A673 (cell line): ENCODE results near the gene SCN3A. TPM values are rescaled to one million over a fixed set of nuclear protein-coding genes. Genes with fewer than 3 reads are reported as not detected.

Experiments
- BruUV-seq: library from RNA; stranded (reverse); fragments of 400-500 nt; replicated peaks from 2 replicates; lab custom pipeline; 2021; lab: Mats Ljungman, UMichigan
- CTCF ChIA-PET: fragments of 300-600 bp; sonication (Branson Sonifier 250); formaldehyde crosslinking; loops from one replicate; lab custom pipeline; 2022; ENCODE audit warnings: antibody characterized with exemption; lab: Charles Lee
- POLR2A ChIA-PET: fragments of 300-600 bp; sonication (Branson Sonifier 250); formaldehyde crosslinking; loops from one replicate; lab custom pipeline; 2022; ENCODE audit warnings: antibody characterized with exemption; ENCODE audit not compliant: low non-redundant PET; lab: Charles Lee
- DNase-seq: peaks from one replicate; pipeline ENCODE4 v3.0.0-alpha.2; 2015; ENCODE audit warnings: low spot score
- H3K27ac ChIP-seq: fragments of 200-600 bp; sonication (generic); 2 replicates; pipeline ENCODE4 v1.5.1; 2016; ENCODE audit warnings: mixed run types, low read depth, mild to moderate bottlenecking, mixed read lengths, antibody characterized with exemption, low read length; ENCODE audit not compliant: poor library complexity, severe bottlenecking
- H3K27me3 ChIP-seq: fragments of 200-600 bp; sonication (generic); replicated peaks from 2 replicates; pipeline ENCODE4 v1.6.1; 2017; ENCODE audit warnings: mixed run types, low read depth, mild to moderate bottlenecking, mixed read lengths, antibody characterized with exemption, low read length; ENCODE audit not compliant: insufficient read depth, poor library complexity
- H3K36me3 ChIP-seq: fragments of 200-600 bp; sonication (generic); 2 replicates; pipeline ENCODE4 v1.6.1; 2016; ENCODE audit warnings: mixed run types, mild to moderate bottlenecking, mixed read lengths, antibody characterized with exemption, low read length; ENCODE audit not compliant: insufficient read depth, poor library complexity, severe bottlenecking
- H3K4me1 ChIP-seq: fragments of 200-600 bp; sonication (generic); 2 replicates; pipeline ENCODE4 v1.6.1; 2017; ENCODE audit warnings: mixed run types, mild to moderate bottlenecking, mixed read lengths, antibody characterized with exemption, low read length; ENCODE audit not compliant: insufficient read depth, poor library complexity, severe bottlenecking
- H3K4me3 ChIP-seq: fragments of 200-600 bp; sonication (generic); 2 replicates; pipeline ENCODE4 v1.5.1; 2016; ENCODE audit warnings: low read depth, mixed run types, mild to moderate bottlenecking, mixed read lengths, low read length; ENCODE audit not compliant: poor library complexity, severe bottlenecking
- H3K9me3 ChIP-seq: fragments of 200-600 bp; sonication (generic); 2 replicates; pipeline ENCODE4 v1.6.1; 2016; ENCODE audit warnings: mixed run types, low read depth, mild to moderate bottlenecking, mixed read lengths, antibody characterized with exemption, low read length; ENCODE audit not compliant: poor library complexity, severe bottlenecking
- EZH2 ChIP-seq: fragments of 200-600 bp; sonication (generic); IDR thresholded peaks from 2 replicates; pipeline ENCODE4 v1.6.1; 2017; ENCODE audit warnings: borderline replicate concordance, low read depth, mild to moderate bottlenecking, mixed read lengths, antibody characterized with exemption, low read length; ENCODE audit not compliant: poor library complexity, severe bottlenecking
- intact Hi-C: fragments of 100-400 bp; cut with micrococcal nuclease; formaldehyde crosslinking; loops from one replicate; pipeline ENCODE4 v1.10.0; 2022; ENCODE audit not compliant: unreplicated experiment
- total RNA-seq: library from RNA; stranded (reverse); gene quantifications from 2 replicates; pipeline ENCODE4 v1.2.3, GENCODE V29; 2021
- TF ChIP-seq, protein P1 (sequence below): fragments of 300-800, 200-600 bp; sonication (generic); conservative IDR thresholded peaks from 2 replicates; pipeline ENCODE4 v1.5.1; 2017; ENCODE audit warnings: low read depth, mild to moderate bottlenecking, antibody characterized with exemption, low read length, moderate library complexity, mixed read lengths

Gene SCN3A
- total RNA-seq, 1 experiment from 2014 or later: 0.04 TPM

DNA sequence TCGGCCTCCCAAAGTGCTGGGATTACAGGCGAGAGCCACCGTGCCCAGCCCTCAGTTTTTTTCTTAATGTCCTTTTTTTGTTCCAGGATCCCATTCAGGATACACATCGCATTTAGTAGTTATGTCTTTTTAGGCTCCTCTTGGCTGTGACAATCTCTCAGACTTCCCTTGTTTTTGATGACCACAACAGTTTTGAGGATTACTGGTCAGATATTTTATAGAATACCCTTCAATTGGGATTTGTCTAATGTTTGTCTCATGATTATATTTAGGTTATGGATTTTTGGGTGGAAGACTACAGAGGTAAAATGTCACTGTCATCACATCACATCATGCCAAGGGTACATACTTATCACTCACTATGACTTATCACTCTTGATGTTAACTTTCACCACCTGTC, 46.7 kb downstream of the SCN3A start:
- Histone ChIP-seq H3K4me3 (no peak overlapping the region), H3K27me3 (no peaks in the 10 kb centered on the region), H3K27ac (no peak overlapping the region), H3K36me3 (no peaks in the 10 kb centered on the region), H3K9me3 (no peaks in the 10 kb centered on the region), H3K4me1 (no peaks in the 10 kb centered on the region)
- DNase-seq: no peak
- no peak for TF ChIP-seq EZH2
- TF ChIP-seq, protein P1, sequence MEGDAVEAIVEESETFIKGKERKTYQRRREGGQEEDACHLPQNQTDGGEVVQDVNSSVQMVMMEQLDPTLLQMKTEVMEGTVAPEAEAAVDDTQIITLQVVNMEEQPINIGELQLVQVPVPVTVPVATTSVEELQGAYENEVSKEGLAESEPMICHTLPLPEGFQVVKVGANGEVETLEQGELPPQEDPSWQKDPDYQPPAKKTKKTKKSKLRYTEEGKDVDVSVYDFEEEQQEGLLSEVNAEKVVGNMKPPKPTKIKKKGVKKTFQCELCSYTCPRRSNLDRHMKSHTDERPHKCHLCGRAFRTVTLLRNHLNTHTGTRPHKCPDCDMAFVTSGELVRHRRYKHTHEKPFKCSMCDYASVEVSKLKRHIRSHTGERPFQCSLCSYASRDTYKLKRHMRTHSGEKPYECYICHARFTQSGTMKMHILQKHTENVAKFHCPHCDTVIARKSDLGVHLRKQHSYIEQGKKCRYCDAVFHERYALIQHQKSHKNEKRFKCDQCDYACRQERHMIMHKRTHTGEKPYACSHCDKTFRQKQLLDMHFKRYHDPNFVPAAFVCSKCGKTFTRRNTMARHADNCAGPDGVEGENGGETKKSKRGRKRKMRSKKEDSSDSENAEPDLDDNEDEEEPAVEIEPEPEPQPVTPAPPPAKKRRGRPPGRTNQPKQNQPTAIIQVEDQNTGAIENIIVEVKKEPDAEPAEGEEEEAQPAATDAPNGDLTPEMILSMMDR: no peak
- ChIA-PET CTCF (no interaction called here), POLR2A (no interaction called here)
- intact Hi-C loops: no loop called here
- no TSS peak for BruUV-seq

DNA sequence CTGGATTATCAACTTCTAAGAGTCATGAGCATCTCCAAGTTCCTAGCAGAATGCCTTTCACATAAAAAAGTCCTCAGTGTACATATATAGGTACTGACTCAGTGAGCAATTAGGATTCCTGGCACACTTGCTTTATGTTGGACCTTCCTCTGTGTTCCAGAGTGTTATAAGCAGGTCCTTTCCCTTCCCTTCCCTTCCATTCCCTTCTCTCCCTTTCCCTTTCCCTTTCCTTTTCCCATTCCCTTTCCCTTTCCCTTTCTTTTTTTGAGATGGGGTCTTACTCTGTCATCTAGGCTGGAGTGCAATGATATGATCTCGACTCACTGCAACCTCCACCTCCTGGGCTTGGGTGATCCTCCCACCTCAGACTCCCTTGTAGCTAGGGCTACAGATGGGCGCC, 48.7 kb downstream of the SCN3A start:
- Histone ChIP-seq H3K9me3 (no peaks in the 10 kb centered on the region), H3K36me3 (no peaks in the 10 kb centered on the region), H3K27ac (no peak overlapping the region), H3K4me3 (no peak overlapping the region), H3K27me3 (no peaks in the 10 kb centered on the region), H3K4me1 (no peaks in the 10 kb centered on the region)
- intact Hi-C loops: no loop called here
- no peak for TF ChIP-seq EZH2
- TF ChIP-seq, protein P1: no peak
- no TSS peak for BruUV-seq
- CTCF ChIA-PET: no interaction called here
- POLR2A ChIA-PET: no interaction called here
- DNase-seq: no peak

DNA sequence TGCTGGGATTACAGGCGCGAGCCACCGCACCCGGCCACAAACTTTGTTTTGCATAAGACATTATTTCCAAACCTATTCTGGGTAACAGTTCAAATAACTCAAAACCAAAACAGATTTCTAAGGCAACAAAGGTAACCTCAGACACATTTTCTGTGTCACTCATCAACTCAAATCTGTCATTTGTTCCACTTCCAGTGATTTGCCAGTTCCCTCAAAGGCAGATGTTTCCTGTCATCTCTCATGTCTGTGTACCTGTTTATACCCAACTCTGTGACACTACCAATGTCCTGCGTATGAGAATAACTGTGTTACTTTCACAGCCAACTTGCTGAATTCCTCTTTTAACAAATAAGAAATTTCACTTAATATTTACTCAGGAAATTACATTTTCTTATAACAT, 54.4 kb downstream of the SCN3A start:
- BruUV-seq: no TSS peak
- Histone ChIP-seq H3K27me3 (no peaks in the 10 kb centered on the region), H3K9me3 (no peaks in the 10 kb centered on the region), H3K36me3 (no peaks in the 10 kb centered on the region), H3K4me1 (no peaks in the 10 kb centered on the region), H3K27ac (no peak overlapping the region), H3K4me3 (no peak overlapping the region)
- intact Hi-C loops: no loop called here
- ChIA-PET CTCF (no interaction called here), POLR2A (interaction anchor here (0.7 kb wide), 1 partner anchor 109 kb away, joined by 6 read pairs; no protein-coding TSS in a partner anchor)
- DNase-seq: no peak
- TF ChIP-seq EZH2: no peak
- TF ChIP-seq, protein P1: no peak
